Activated naive CD4-positive, alpha-beta T cell treated with Interleukin-2 at 50 U/mL for 16 hours (primary cell): ENCODE measurements around the gene MRPL18.
"Not testable (repeated sequence)": the region's sequence is repeated elsewhere in the genome, so short reads cannot be mapped to it uniquely, and the experiment has no call there.

ENCODE experiments used
- DNase-seq: peaks from one replicate; pipeline ENCODE4 v3.0.0-alpha.2; 2020

Gene MRPL18

DNA sequence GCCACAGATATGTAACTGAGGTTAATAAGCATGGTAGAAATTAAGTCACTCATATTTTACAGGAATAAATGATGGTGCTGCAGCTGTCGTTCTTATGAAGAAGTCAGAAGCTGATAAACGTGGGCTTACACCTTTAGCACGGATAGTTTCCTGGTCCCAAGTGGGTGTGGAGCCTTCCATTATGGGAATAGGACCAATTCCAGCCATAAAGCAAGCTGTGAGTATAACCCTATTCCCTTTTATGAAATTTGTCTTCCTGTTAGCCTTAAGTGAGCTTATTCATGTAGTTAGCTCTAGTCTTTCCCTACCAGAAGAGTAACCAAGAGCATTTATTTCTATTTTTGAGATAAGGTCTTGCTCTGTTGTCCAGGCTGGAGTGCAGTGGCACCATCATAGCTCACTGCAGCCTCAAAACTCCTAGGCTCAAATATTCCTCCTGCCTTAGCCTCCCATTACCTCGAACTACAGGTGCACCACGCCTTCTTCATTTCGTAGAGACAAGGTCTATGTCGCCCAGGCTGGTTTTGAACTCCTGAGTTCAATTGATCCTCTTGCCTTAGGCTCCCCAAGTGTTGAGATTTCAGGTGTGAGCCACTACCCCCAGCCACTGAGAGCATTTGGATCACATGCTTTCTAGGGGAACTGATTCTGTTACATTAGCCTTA is 12.9 kb upstream of the MRPL18 start:
- no peak for DNase-seq

GRCh38 chr6:159778131-159778530 is 12.1 kb upstream of the MRPL18 start:
- DNase-seq, result no peak

DNA sequence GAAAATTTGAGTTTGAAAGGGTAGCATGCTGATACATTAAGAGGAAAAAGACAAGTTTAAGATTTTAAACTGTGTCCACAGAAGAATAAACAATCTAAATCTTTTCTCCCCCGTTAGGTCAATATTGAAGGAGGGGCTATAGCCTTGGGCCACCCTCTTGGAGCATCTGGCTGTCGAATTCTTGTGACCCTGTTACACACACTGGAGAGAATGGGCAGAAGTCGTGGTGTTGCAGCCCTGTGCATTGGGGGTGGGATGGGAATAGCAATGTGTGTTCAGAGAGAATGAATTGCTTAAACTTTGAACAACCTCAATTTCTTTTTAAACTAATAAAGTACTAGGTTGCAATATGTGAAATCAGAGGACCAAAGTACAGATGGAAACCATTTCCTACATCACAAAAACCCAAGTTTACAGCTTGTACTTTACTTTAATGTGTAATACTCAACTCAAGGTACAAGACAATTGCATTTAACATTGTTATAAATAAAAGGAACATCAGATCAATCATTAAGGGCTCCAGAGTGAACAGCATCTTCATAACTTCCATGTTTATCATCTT is 11.6 kb upstream of the MRPL18 start:
- no peak for DNase-seq

DNA sequence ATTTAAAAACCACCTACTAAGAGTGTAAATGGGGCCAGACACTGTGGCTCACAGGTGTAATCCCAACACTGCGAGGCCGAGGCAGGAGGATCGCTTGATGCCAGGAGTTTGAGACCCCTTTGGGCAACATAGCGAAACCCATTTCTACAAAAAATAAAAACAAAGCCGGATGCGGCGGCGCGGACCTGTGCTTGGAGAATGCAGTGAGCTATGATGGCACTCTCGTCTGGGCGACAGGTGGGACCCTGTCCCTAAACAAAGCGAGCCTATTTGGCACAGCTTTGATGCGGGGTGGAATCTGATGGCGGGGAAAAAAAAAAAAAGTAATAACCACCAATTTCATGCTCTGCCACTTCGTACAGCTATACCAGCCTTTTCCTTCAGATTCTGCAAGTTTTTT is 2.0 kb upstream of the MRPL18 start:
- peak; percentile 24 for DNase-seq

- DNase-seq, result peak; percentile 23
Measured at GRCh38 chr6:159788753-159789376, 1.4 kb upstream of the MRPL18 start.

GRCh38 chr6:159789377-159790148 is 704 bp upstream of the MRPL18 start, which contains the start of gene TCP1:
TCP1 (minus strand) TSS chr6:159789602; CDS start chr6:159789468, 134 bp downstream.
- peak; percentile 100 for DNase-seq

DNA sequence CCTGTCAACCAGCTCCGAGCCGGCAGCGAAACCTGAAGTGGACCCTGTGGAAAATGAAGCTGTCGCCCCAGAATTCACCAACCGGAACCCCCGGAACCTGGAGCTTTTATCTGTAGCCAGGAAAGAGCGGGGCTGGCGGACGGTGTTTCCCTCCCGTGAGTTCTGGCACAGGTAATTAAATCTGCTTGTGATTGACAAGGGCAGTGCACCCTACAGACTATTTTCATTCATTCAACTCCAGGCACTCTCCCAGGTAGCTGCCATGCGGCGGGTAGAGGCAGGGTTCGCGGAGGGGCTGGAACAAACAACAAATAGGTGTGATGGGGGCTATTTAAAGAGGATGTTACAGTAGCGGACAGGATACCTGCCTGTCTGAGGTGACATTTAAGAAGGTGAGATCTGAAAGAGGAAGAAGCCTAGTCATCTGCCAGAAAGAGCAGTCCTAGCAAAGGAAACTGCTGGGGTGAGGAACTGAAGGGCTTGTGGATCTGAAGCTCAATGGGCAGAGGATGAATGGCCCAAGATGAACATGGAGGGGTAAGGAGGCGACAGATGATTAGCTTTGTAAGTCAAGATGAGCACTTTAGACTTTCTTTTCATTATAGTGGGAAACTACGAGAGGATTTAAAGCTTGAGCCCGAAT is 810 bp downstream of the MRPL18 start:
- no peak for DNase-seq

GRCh38 chr6:159794976-159795375 is 4.7 kb downstream of the MRPL18 start:
- DNase-seq, result not testable (repeated sequence)

GRCh38 chr6:159797554-159797953 is 7.3 kb downstream of the MRPL18 start:
- DNase-seq, result no peak

GRCh38 chr6:159800141-159800865 is 10.0 kb downstream of the MRPL18 start, which contains the start of gene PNLDC1:
PNLDC1 (plus strand) TSS chr6:159800276; CDS start chr6:159800308, 32 bp downstream.
- no peak for DNase-seq

- DNase-seq, result no peak
Measured at GRCh38 chr6:159801935-159802334, 11.7 kb downstream of the MRPL18 start.

DNA sequence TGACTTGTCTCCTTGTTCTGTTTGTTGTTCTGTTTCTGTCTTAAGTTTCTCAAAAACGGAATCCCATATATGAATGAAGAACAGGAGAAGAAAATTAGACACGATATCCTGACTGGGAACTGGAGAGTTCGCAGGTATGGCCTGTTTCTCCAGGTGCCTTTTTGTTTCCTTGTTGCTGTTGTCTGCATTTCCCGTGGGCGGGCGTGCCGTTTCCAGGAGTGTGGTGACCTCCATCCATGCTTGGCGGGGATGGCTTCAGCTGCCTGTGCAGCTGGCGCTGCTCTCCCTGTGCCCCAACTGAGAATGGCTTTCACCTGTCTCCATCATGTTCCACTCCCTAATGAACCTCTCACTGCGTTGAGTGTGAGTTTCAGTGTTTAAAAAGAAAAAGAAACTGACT is 14.2 kb downstream of the MRPL18 start:
- no peak for DNase-seq

DNA sequence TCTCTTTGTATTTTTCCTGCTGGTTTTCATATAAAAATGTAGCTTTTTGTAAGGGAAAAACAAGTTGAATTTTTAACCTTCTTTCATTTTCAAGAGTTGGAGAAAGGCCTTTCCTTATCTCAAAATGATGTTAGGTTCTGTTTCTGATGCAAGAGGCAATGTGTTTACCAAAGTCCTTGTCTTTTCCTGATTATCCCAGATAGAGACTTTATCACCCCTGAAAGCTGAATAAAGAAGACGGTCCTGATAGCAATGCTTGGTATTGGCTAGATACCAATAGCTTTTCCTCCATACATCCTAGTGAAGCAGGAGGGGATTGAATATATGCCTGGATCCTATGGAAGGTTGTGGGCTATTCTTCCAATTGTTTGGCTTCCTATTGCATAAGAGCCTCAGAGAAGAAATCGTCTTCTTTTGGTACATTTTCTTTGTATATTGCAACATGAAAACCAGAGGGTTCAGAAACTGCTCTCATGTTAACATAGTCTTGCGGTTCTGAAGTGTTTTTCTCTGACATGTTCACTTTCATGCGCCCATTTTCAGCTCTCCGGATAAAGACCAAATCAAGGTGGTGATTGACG is 15.3 kb downstream of the MRPL18 start:
- no peak for DNase-seq

GRCh38 chr6:159806021-159806458 is 15.8 kb downstream of the MRPL18 start:
- DNase-seq, result no peak

DNA sequence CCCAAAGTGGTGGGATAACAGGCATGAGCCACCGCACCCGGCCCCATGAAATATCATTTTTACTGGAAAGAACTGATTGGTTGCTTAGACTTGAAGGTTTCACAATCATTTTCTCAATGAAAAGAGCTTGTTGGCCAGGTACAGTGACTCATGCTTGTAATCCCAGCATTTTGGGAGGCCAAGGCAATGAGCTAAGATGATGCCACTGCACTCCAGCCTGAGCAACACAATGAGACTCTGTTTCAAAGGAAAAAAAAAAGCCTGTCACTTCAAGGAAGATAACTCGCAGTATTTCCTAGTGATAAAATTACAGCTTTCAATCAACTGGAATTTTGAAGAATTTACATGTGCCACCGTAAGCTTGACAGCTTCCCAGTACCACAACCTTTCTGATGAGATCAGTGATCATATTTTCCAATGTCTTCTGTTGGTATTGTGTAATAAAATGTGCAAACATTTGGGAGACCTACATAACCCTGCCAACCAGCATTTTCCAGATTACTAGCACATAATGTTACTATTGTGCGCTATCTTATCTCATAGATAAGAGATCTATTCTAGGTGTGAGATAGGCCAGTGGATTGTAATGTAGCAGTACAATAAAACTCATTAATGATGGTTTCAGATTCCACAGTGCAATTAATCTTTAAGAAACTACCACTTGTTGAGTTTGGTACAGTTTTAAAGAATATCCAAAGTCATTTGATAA is 17.0 kb downstream of the MRPL18 start:
- DNase-seq, result no peak

GRCh38 chr6:159808647-159809046 is 18.4 kb downstream of the MRPL18 start:
- no peak for DNase-seq

- no peak for DNase-seq
Measured at GRCh38 chr6:159809149-159809548, 18.9 kb downstream of the MRPL18 start.

GRCh38 chr6:159813781-159814180 is 23.5 kb downstream of the MRPL18 start:
- no peak for DNase-seq

- DNase-seq, result no peak
Measured at GRCh38 chr6:159815410-159815809, 25.1 kb downstream of the MRPL18 start.

DNA sequence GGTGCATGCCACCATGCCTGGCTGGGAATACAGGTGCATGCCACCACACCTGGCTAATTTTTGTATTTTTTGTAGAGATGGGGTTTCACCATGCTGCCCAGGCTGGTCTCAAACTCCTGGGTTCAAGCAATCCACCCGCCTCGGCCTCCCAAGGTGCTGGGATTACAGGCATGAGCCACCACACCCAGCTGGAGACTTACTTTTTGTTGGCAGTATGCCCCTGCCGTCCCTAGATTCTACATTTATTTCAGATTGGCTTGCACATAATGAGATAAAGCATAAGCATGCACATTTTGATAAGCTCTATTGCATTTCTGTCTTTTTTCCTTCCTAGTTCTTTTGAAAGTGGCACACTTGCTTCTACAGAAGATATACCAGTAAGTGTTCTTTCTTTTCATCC is 26.5 kb downstream of the MRPL18 start:
- not testable (repeated sequence) for DNase-seq
